ENCODE data around the gene CPLX3.

CPLX3 gene

DNA sequence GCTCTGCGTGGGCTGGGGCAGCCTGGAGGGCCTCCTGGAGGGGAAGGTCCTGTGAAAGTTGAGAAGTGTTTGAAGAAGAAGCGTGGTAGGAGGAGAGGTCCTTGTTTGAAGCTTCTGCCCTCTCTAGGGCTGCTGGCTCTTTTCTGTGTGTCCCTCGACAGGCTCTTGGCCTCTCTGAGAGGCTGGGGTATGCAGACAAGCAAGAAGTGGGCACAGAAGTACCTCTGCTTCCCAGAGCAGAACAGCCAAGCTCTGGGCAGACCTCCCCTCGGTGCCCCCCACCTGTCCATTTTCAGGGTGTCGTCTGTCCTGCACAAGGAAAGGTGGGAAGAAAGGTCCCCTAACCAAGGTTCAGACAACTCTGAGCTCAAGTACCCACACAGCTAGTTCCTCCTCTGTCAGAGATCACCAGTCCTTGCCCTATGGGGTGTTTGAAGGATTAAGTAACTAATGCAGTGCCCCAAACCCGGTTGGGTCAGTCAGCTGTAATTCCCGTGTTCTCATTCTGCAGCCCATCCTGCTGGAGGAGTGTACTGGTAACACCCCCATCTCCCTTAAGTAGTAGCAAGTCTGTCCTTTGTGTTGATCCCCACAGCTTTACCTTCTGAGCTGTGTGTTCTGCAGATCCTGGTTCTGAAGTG lies 38.3 kb upstream of the CPLX3 start:
- in situ Hi-C loops (cut with HindIII; ENCODE audit: low sequenced_read_pairs), result no loop called here

DNA sequence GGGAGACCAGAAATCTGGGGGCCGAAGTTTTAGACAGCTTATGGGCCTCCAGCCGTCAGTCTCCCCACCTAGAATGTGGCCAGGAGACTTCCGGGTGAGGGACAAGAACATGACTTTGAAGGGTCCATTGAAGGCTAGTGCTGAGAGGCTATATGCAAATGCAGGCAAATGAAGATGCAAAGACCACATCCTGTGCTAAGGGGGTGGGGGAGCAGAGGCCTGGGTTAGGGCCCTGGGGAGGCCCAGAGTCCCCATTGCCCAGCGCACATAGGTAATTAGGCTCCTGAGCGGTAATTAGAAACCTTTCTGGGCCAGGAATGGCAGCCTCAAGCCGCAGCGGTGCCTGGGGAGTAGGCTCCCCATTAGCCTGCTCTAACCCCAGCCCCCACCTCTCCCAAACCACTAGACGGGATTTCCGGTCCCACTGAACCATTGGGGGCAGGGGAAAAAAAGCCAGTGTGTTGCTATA lies 37.7 kb upstream of the CPLX3 start:
- in situ Hi-C loops (cut with HindIII; ENCODE audit: low sequenced_read_pairs), result no loop called here

DNA sequence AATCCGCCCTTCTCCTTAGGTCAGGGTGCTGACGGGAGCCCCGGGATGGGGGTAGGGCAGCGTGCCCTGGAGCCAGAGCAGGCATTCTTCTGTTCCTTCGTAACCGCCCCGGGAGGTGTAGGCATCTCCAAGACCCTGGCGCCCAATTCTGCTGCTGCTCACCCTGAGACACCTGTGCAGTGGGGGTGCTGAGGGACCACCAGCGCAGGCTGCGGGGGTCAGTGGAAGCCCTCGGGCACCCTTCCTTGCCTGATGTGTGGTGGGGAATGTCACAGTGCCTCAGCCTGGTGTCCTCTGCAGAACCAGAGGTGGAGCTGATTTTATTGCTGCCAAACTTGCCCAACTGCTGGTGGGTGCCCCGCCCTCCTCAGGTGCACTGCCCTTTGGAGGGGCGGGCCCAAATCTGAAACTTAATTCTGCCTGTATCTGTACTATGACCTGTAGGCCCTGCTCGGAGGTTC lies 37.2 kb upstream of the CPLX3 start:
- in situ Hi-C loops (cut with HindIII; ENCODE audit: low sequenced_read_pairs), result no loop called here

DNA sequence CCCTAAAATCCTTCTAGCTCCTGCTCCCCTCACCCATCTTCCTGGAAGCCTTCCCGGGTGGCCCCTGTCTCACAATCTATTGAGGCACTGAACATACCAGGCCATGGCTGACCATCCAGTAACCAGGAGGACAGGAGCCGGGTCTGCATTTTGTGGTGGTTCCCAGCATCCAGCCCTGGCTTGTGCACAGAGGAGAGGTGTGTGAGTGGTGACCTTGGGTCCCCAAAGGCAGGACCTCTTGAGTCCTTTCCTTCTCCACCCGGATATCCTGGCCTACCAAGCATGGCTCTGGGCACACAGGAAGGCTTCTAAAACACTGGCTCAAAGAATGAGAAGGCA lies 36.7 kb upstream of the CPLX3 start:
- in situ Hi-C loops (cut with HindIII; ENCODE audit: low sequenced_read_pairs), result no loop called here

DNA sequence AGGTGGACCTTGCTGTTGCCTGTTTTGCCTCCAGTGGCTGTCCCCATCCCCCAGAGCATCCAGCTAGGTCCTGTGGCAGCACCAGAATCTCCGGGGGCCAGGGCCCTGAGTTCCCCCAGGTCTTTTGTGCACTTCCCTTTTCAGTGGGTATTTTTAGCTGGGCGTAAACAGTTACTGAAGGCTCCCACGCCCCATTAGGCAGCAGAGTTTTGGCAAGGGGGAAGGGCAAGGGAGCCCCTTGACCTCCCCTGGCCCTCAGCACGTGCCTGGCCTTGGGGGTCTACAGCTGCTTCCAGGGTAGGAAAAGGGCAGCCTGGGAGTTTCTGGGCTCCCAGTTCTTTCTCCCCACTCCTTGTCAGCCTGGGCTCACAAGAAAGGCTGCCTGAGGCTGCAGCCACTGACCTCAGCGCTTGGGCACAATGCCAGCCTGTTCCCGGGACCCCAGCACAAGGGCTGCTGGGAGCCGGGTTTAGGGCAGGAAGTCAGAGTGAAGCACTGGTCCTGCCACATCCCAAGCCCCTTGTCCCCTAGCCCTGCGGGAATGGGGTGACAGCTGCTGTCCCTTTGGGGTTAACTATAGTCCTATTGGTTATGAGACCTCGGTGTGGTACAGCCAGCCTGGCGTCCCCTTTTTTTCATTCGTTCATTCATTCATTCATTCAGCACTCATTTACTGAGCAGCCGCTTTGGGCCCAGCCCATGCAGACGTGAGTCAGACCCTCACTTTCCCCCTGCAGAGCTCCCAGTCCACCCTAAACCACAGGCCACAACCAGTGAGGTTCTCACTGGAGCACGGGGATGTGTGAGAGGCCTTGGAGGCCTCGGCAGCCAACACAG lies 36.1 kb upstream of the CPLX3 start:
- in situ Hi-C loops (cut with HindIII; ENCODE audit: low sequenced_read_pairs), result no loop called here

- in situ Hi-C loops (cut with HindIII; ENCODE audit: low sequenced_read_pairs), result no loop called here
Observed at GRCh38 chr15:74791007-74791406, 35.4 kb upstream of the CPLX3 start.

DNA sequence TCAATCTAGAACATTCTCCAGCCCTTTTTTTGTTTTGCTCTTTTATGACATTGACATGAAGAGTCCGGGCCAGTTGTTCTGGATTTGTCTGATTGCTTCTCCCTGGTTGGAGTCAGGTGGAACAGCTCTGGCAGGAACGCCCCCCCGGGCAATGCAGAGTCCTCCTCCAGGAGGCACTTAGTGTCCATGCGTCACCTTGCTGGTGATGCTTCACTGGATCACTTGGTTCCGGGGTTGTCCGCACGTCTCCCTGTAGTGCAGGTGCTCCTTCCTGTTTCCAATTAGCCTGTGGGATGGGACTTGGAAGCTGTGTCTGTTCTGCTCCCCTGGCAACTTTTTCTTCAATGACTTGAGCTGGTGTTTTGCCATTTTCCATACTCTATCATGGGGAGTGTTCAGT lies 34.8 kb upstream of the CPLX3 start:
- in situ Hi-C loops (cut with HindIII; ENCODE audit: low sequenced_read_pairs), result no loop called here

GRCh38 chr15:74792227-74793016 lies 34.0 kb upstream of the CPLX3 start:
- in situ Hi-C loops (cut with HindIII; ENCODE audit: low sequenced_read_pairs), result no loop called here

DNA sequence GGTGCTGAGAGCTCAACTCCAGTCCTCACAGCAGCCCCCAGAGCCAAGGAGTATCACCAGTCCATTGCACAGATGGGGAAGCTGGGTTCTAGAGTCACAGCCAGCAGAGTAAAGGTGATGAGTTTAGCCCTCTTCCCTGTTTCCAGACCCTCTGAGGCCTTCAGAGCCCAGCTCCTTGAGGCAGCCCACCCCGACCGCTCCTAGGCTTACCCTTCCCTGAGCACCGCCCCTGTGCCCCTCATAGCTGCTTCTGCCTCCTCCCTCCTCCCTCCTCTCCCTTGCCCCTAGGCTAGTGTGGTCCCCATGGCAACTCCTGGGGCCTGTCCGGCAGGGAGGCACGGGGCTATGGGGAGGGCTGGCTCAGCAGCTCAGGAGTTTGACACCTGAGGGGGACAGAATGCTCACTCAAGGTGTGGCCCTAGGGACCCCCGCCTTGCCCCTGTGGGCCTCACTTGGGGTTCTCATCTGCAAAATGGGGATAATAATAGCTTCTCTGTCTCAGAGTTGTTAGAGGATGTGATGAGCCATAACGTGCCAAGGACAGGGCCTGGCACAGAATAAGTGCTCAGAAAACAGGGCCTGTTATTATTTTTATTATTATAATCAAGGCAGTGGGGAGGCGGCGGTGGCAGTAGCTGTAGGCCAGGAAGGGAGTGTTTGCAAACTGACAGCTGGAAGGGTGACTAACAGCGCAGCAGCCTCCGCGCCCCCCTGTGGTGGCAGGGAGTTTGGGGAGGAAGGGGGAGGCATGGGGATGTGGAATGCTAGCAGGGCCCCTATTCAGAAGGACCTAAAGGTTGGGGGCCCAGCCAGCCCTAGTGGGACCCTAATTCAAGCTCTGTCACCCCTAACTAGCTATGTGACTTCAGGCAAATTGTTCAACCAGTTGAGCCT lies 33.0 kb upstream of the CPLX3 start:
- in situ Hi-C loops (cut with HindIII; ENCODE audit: low sequenced_read_pairs), result no loop called here

GRCh38 chr15:74794248-74794969 lies 32.0 kb upstream of the CPLX3 start:
- in situ Hi-C loops (cut with HindIII; ENCODE audit: low sequenced_read_pairs), result no loop called here

DNA sequence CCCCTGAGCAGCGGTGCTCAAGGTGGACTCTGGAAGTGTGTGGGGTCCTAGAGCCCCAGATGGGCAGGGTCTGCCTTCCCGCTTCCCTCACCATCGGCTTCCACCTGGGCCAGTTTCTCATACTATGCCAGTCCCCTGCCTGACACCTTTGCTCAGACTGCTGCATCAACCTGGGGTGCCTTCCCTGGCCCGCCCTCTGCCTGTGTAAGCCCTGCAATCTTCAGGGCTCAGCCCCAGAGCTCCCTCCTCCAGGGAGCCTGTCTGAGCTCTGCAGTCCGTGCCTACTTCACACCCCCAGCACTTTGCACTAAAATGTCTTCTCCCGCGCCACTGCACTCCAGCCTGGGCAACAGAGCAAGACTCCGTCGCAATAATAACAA lies 31.5 kb upstream of the CPLX3 start:
- in situ Hi-C loops (cut with HindIII; ENCODE audit: low sequenced_read_pairs), result no loop called here

DNA sequence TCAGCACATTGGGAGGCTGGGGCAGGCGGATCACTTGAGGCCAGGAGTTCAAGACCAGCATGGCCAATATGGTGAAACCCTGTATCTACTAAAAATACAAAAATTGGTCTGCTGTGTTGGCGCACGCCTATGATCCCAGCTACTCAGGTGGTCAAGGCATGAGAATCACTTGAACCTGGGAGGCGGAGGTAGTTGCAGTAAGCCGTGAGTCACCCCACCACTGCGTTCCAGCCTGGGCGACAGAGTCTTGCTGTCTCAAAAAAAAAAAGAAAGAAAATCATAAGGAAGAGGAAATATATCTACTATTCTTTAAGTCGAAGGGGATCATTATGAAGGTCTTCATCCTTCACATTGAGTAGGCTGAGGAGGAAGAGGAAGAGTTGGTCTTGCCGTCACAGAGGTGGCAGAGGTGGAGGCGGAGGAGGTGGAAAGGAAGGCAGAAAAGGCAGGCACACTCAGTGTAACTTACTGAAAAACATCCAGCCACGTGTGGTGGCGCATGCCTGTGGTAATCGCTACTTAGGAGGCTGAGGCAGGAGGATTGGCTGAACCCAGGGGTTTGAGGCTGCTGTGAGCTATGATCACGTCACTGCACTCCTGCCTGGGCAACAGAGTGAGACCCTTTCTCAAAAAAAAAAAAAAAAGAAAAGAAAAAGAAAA lies 30.3 kb upstream of the CPLX3 start:
- in situ Hi-C loops (cut with HindIII; ENCODE audit: low sequenced_read_pairs), result no loop called here

DNA sequence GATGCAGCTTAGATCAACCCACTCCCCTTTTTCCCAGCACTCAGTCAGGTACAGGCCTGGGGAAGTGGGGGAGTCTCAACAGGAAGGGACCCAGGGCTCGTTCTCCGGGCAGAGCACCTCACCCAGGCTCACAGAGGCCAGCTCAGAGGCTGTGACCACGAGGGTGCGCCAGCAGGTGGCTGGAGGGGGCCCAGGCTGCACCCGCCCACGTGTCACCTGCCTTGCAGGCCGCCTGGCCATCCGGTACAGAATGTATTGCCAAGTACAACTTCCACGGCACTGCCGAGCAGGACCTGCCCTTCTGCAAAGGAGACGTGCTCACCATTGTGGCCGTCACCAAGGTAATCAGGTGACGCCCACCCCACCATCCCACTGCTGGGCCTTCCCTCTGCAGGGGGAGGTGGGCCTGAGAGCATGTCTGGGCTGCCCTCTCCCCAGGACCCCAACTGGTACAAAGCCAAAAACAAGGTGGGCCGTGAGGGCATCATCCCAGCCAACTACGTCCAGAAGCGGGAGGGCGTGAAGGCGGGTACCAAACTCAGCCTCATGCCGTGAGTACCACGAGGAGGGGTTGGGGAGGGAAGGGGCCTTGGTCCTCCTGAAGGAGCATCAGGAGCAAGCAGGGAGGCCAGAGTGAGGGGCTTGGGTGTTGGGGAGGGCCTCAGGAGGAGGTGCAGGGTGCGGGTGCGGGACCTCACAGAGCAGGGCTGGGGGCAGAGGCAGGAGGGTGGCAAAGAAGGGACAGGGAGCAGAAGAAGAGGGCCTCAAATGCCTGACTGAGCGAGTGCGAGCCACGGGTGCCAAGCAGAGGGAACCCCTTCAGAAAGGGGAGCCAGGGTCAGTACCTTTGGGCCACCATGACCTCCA lies 27.8 kb upstream of the CPLX3 start:
- in situ Hi-C loops (cut with HindIII; ENCODE audit: low sequenced_read_pairs), result no loop called here

DNA sequence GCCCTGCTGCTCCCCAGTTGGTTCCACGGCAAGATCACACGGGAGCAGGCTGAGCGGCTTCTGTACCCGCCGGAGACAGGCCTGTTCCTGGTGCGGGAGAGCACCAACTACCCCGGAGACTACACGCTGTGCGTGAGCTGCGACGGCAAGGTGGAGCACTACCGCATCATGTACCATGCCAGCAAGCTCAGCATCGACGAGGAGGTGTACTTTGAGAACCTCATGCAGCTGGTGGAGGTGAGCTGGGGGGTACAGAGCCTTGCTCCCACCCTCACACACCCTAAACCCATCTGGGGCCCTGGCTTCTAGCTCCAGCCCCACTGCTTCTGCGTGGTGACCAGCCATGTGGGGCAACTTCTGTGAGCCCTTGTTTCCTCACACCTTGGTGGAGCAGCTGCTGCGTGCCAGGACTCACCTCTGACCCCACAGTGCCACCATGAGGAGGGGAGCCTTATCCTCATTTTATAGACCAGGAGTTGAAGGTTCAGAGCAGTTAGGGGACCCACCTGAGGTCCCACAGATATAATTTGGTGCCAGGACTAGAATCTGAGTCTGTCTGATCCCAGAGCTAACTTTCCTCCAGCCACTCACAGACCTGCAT lies 27.1 kb upstream of the CPLX3 start:
- in situ Hi-C loops (cut with HindIII; ENCODE audit: low sequenced_read_pairs), result no loop called here

- in situ Hi-C loops (cut with HindIII; ENCODE audit: low sequenced_read_pairs), result no loop called here
Observed at GRCh38 chr15:74799856-74800558, 26.4 kb upstream of the CPLX3 start.

- in situ Hi-C loops (cut with HindIII; ENCODE audit: low sequenced_read_pairs), result no loop called here
Observed at GRCh38 chr15:74800559-74801094, 25.8 kb upstream of the CPLX3 start.

DNA sequence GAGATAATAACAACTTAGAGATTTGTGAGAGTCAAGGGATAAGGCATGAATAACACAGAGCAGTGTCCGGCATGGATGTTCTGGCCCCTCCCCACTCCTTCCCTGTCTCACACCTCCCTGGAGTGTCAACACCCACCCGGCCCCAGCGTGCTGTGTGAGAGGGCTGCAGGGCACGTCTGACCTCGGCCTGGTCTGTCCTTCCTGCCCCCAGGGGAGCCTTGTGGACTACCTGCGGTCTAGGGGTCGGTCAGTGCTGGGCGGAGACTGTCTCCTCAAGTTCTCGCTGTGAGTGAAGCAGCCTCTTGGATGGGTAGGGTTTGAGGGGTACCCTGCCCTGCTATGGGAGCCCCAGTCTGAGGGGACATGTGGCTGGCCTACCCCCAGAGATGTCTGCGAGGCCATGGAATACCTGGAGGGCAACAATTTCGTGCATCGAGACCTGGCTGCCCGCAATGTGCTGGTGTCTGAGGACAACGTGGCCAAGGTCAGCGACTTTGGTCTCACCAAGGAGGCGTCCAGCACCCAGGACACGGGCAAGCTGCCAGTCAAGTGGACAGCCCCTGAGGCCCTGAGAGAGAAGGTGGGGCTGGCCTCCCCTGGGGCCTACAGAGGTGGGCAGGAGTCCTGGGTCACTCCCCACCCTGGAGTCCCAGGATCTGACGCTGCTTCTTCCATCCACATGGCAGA lies 25.0 kb upstream of the CPLX3 start:
- in situ Hi-C loops (cut with HindIII; ENCODE audit: low sequenced_read_pairs), result no loop called here

All from endothelial cell of hepatic sinusoid (primary cell).